ACHN (cell line): ENCODE results near the gene TMLHE.
"Not testable (repeated sequence)": the region's sequence is repeated elsewhere in the genome, so short reads cannot be mapped to it uniquely, and the experiment has no call there.

Experiments used
- DNase-seq: peaks from one replicate; pipeline ENCODE4 v3.0.0-alpha.2; 2015
- in situ Hi-C: cut with HindIII; loops from 2 replicates; pipeline ENCODE4 v1.10.0; 2017; ENCODE audit warnings: low sequenced_read_pairs, low pct_ligation_motif_present, low pct_unique_long_range_greater_than_20kb

Gene TMLHE

GRCh38 chrX:155527023-155527422, 85.7 kb downstream of the TMLHE start:
- DNase-seq, in situ Hi-C loops: not testable (repeated sequence)

GRCh38 chrX:155514225-155514624, 98.5 kb downstream of the TMLHE start:
- in situ Hi-C loops = no loop called here
- no peak for DNase-seq

- in situ Hi-C loops = no loop called here
- no peak for DNase-seq
These were observed 107.5 kb downstream of the TMLHE start for GRCh38 chrX:155505296-155505695.

GRCh38 chrX:155495134-155495533, 117.6 kb downstream of the TMLHE start:
- in situ Hi-C loops, DNase-seq: not testable (repeated sequence)

- DNase-seq, in situ Hi-C loops: not testable (repeated sequence)
These were observed 121.3 kb downstream of the TMLHE start for GRCh38 chrX:155491421-155491820.

GRCh38 chrX:155477136-155477535, 135.6 kb downstream of the TMLHE start:
- DNase-seq, in situ Hi-C loops: not testable (repeated sequence)

GRCh38 chrX:155466269-155466938, 146.3 kb downstream of the TMLHE start:
- in situ Hi-C loops = not testable (repeated sequence)

GRCh38 chrX:155460501-155460900, 152.3 kb downstream of the TMLHE start:
- in situ Hi-C loops, DNase-seq: not testable (repeated sequence)

More at GRCh38 chrX:155466269-155466938, 146.3 kb downstream of the TMLHE start:
- not testable (repeated sequence) for DNase-seq

GRCh38 chrX:155458471-155458870, 154.3 kb downstream of the TMLHE start, which contains the start of gene F8A3:
Gene F8A3 (minus strand): TSS chrX:155458620. CDS start chrX:155458600, 20 bp downstream.
- in situ Hi-C loops, DNase-seq: not testable (repeated sequence)

- DNase-seq, in situ Hi-C loops: not testable (repeated sequence)
These were observed 154.8 kb downstream of the TMLHE start for GRCh38 chrX:155457761-155458447.

GRCh38 chrX:155441097-155441496, 171.7 kb downstream of the TMLHE start:
- in situ Hi-C loops = no loop called here
- no peak for DNase-seq
